Measurements from ENCODE around the gene SLC8A3.

- no peak for TF ChIP-seq EP300 (IDR thresholded peaks at IDR 0.05)
- TF ChIP-seq CTCF (IDR thresholded peaks at IDR 0.05) = no peak
These were observed 14.9 kb upstream of the SLC8A3 start for GRCh38 chr14:70203686-70204085.
